ENCODE data around the gene SH2B3. TPM values are rescaled to one million over a fixed set of nuclear protein-coding genes. Genes with fewer than 3 reads are reported as not detected.

Gene SH2B3
- polyA plus RNA-seq, 1 experiment, result 21.6 TPM

DNA sequence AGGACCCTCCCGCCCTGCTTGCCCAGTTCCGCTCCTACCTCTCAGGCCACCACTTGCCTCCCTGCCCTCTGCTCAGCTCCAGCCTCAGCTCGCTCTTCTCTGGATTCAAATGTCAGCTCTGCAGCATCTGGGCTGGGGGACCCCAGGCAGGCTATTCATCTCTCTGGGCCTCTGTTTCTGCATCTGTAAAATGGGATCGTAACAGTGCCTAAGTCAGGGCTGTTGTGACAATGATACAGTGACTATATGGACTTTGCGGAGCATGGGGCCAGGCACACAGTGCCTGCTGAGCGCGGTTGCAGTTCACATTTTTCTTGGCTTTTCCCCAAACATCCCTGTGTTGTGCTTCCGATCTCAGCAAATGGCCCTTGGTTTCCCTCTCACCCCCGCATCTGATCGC lies 39.6 kb upstream of the SH2B3 start:
- POLR2A ChIA-PET, result no interaction called here
- no peaks in the 10 kb centered on the region; the same call in 1 of the 2 replicates for H3K9me3 ChIP-seq (ENCODE audit: control insufficient read depth, insufficient read depth, low read length)
- H3K27me3 ChIP-seq (ENCODE audit: control insufficient read depth, insufficient read depth, low read length), result no peaks in the 10 kb centered on the region
- TF ChIP-seq, protein P1, sequence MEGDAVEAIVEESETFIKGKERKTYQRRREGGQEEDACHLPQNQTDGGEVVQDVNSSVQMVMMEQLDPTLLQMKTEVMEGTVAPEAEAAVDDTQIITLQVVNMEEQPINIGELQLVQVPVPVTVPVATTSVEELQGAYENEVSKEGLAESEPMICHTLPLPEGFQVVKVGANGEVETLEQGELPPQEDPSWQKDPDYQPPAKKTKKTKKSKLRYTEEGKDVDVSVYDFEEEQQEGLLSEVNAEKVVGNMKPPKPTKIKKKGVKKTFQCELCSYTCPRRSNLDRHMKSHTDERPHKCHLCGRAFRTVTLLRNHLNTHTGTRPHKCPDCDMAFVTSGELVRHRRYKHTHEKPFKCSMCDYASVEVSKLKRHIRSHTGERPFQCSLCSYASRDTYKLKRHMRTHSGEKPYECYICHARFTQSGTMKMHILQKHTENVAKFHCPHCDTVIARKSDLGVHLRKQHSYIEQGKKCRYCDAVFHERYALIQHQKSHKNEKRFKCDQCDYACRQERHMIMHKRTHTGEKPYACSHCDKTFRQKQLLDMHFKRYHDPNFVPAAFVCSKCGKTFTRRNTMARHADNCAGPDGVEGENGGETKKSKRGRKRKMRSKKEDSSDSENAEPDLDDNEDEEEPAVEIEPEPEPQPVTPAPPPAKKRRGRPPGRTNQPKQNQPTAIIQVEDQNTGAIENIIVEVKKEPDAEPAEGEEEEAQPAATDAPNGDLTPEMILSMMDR (IDR thresholded peaks at IDR 0.05; ENCODE audit: low read depth, low read length), result no peak
- no peak overlapping the region for H3K27ac ChIP-seq (ENCODE audit: low read depth, low read length)
- CTCF ChIA-PET, result no interaction called here
- no peak overlapping the region for H3K4me3 ChIP-seq (ENCODE audit: low read depth, low read length)
- no peak for DNase-seq (ENCODE audit: low read depth, low spot score)

DNA sequence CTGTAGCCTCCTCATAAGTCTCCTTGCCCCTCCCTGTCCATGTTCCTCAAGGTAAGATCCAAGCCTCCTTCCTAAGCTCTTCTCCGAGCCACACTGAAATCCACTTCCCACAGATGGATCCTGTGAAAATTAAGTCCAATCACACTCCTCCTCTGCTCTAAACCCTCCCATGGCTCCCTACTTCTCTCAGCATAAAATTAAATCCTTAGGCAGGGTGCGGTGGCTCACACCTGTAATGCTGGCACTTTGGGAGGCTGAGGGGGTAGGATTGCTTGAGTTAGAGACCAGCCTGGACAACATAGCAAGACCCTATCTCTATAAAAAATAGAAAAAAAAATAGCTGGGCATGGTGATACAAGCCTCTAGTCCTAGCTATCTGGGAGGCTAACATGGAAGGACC lies 39.1 kb upstream of the SH2B3 start:
- ChIA-PET CTCF (interaction anchor here (0.9 to 2.5 kb wide), 2 partner anchors 31 to 85 kb away, joined by 5 to 6 read pairs; no protein-coding TSS in a partner anchor), POLR2A (no interaction called here)
- Histone ChIP-seq H3K9me3 (ENCODE audit: control insufficient read depth, insufficient read depth, low read length) (no peaks in the 10 kb centered on the region; the same call in 1 of the 2 replicates), H3K4me3 (ENCODE audit: low read depth, low read length) (no peak overlapping the region), H3K27me3 (ENCODE audit: control insufficient read depth, insufficient read depth, low read length) (no peaks in the 10 kb centered on the region), H3K27ac (ENCODE audit: low read depth, low read length) (no peak overlapping the region)
- DNase-seq (ENCODE audit: low read depth, low spot score), result no peak
- TF ChIP-seq, protein P1 (IDR thresholded peaks at IDR 0.05; ENCODE audit: low read depth, low read length), result no peak

DNA sequence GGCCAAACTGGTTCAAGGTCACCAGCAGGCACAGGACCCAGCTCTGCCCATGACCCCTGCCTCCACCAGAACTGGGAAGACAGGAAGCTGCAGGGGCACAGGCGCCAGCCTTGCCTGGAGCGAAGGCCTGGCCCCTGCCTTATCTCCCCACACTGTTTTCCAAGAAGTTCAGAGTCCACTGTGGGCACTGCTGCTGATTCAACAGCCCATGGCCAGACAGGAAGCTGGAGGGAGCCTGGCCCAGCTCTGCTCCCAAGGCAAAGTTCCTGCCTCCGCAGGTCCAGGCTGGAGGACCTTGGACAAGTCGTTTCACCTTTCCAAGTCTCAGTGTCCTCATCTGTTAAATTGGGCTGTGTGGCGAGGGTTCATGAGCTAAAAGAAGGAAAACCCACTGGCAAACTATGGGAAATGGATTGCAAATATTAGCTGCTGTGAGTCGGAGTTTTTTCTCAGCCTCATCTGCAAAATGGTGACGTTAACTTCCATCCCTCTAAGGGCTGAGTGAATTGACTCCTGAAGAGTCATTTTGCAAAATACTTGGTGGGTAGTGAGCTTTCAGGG lies 38.0 kb upstream of the SH2B3 start:
- TF ChIP-seq, protein P1 (IDR thresholded peaks at IDR 0.05; ENCODE audit: low read depth, low read length), result no peak
- Histone ChIP-seq H3K27me3 (ENCODE audit: control insufficient read depth, insufficient read depth, low read length) (no peaks in the 10 kb centered on the region), H3K9me3 (ENCODE audit: control insufficient read depth, insufficient read depth, low read length) (no peaks in the 10 kb centered on the region; the same call in 1 of the 2 replicates), H3K27ac (ENCODE audit: low read depth, low read length) (no peak overlapping the region), H3K4me3 (ENCODE audit: low read depth, low read length) (peak overlapping the region; percentile 83)
- ChIA-PET POLR2A (interaction anchor here (0.5 kb wide), 1 partner anchor 645 kb away, joined by 3 read pairs; the partner anchor contains the start of gene TMEM116), CTCF (interaction anchor here (2.5 to 3.5 kb wide), 2 partner anchors 29 to 84 kb away, joined by 6 to 24 read pairs; no protein-coding TSS in a partner anchor)
- DNase-seq (ENCODE audit: low read depth, low spot score), result no peak

DNA sequence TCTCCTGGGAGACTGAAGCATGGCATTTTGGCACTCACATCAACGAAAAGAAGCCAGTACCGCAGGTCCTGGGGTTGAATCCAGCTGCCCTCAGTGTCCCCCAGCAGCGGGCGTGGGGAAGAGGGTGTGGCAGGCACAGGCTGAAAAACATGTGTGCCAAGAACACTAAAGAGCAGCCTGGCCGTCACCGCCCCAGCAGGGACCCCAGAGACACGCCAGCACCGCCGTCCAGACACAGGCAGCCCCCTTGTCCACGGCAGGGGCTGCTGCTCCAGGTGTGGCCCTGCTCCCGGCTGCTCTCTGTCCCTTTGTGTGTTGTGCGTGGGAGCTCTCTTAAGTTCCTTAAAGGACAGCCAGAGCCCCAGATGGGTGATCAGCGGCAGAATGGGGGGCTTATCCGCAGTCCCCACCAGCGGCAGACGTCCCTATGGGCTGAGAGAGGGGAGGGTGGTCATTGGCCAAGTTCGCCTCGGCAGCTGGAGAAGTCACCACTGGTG lies 37.4 kb upstream of the SH2B3 start:
- no peak overlapping the region for H3K27ac ChIP-seq (ENCODE audit: low read depth, low read length)
- ChIA-PET CTCF (interaction anchor here (2.5 to 3.5 kb wide), 2 partner anchors 28 to 83 kb away, joined by 6 to 24 read pairs; no protein-coding TSS in a partner anchor), POLR2A (interaction anchor here (0.5 kb wide), 1 partner anchor 644 kb away, joined by 3 read pairs; the partner anchor contains the start of gene TMEM116)
- no peaks in the 10 kb centered on the region for H3K9me3 ChIP-seq (ENCODE audit: control insufficient read depth, insufficient read depth, low read length)
- no peak for DNase-seq (ENCODE audit: low read depth, low spot score)
- TF ChIP-seq, protein P1 (IDR thresholded peaks at IDR 0.05; ENCODE audit: low read depth, low read length), result no peak
- H3K27me3 ChIP-seq (ENCODE audit: control insufficient read depth, insufficient read depth, low read length), result no peaks in the 10 kb centered on the region
- peak overlapping the region; percentile 83 for H3K4me3 ChIP-seq (ENCODE audit: low read depth, low read length)

DNA sequence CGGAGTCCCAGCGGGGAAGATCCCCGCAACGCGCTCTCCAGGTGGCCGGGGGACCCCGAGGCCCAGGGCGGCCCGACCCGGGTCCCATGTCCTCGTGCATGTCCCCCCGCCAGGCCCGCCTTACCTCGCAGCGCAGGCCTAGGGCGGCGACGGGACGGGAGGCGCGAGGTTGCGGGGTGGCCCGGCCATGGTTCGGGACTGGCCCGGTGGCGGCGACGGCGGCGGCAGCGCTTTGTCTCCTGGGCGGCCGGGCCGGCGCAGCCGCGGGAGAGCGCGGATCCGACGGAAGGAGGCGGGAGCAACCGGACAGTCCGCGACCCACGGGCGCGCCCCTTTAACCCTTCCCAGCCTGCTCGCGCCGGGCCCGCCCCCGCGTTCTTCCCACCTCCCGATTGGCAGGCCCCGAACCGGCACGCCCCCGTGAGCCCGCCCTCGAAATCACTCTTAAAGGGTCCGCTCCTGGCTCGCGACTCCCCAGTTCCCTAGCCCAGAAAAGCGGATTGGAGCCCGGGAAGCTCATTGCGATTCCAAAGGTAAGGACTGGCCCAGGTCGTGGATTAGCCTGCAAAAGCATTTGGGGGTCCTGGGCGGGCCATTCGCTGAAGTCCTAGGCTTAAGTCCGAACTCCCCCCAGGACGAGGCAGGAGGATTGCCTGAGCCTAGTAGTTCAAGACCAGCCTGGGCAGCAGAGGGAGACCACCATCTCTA lies 36.8 kb upstream of the SH2B3 start, which contains the start of gene PHETA1:
TSS of gene PHETA1 (minus strand) at position 308 of the 708 bp plus-strand sequence. CDS start 5,668 bp downstream, outside the sequence.
- no peak within 1 kb of the TSS for H3K27ac ChIP-seq (ENCODE audit: low read depth, low read length)
- peak within 1 kb of the TSS; percentile 83 for H3K4me3 ChIP-seq (ENCODE audit: low read depth, low read length)
- no peaks in the 10 kb centered on the region for H3K9me3 ChIP-seq (ENCODE audit: control insufficient read depth, insufficient read depth, low read length)
- DNase-seq (ENCODE audit: low read depth, low spot score), result peak; percentile 63
- TF ChIP-seq, protein P1 (IDR thresholded peaks at IDR 0.05; ENCODE audit: low read depth, low read length), result no peak
- ChIA-PET CTCF (interaction anchor here (1.0 to 3.5 kb wide), 3 partner anchors 28 to 300 kb away, joined by 4 to 24 read pairs (median 6); no protein-coding TSS in a partner anchor), POLR2A (no interaction called here)
- H3K27me3 ChIP-seq (ENCODE audit: control insufficient read depth, insufficient read depth, low read length), result no peaks in the 10 kb centered on the region

Data from AG04450 (cell line).